Neural progenitor cell (in vitro differentiated cells): ENCODE results near the gene DRAXIN. TPM values are rescaled to one million over a fixed set of nuclear protein-coding genes. Genes with fewer than 3 reads are reported as not detected.

Experiments
- DNase-seq: peaks from one replicate; pipeline ENCODE4 v3.0.0-alpha.2; 2016; ENCODE audit warnings: low spot score
- H2AFZ ChIP-seq: fragments of 200-600 bp; sonication (generic); replicated peaks from 2 replicates; pipeline ENCODE4 v1.6.1; 2016; ENCODE audit warnings: antibody characterized with exemption
- H3F3A ChIP-seq: fragments of 200-600 bp; sonication (generic); 2 replicates; pipeline ENCODE4 v1.6.1; 2016; ENCODE audit warnings: antibody characterized with exemption, low read depth
- H3K27ac ChIP-seq: fragments of 200-600 bp; sonication (generic); 2 replicates; pipeline ENCODE4 v1.5.1; 2016; ENCODE audit warnings: mild to moderate bottlenecking
- H3K27me3 ChIP-seq: fragments of 200-600 bp; sonication (generic); 2 replicates; pipeline ENCODE4 v1.6.1; 2016; ENCODE audit warnings: mild to moderate bottlenecking, moderate library complexity
- H3K36me3 ChIP-seq: fragments of 200-600 bp; sonication (generic); 2 replicates; pipeline ENCODE4 v1.5.1; 2016
- H3K4me1 ChIP-seq: fragments of 200-600 bp; sonication (generic); 2 replicates; pipeline ENCODE4 v1.6.1; 2016; ENCODE audit warnings: mixed run types
- H3K4me2 ChIP-seq: fragments of 200-600 bp; sonication (generic); 2 replicates; pipeline ENCODE4 v1.6.1; 2016
- H3K4me3 ChIP-seq: fragments of 200-600 bp; sonication (generic); 2 replicates; pipeline ENCODE4 v1.5.1; 2016
- H3K79me2 ChIP-seq: fragments of 200-600 bp; sonication (generic); 2 replicates; pipeline ENCODE4 v1.6.1; 2016; ENCODE audit warnings: low read depth
- H3K9ac ChIP-seq: fragments of 200-600 bp; sonication (generic); 2 replicates; pipeline ENCODE4 v1.6.1; 2016
- H3K9me3 ChIP-seq: fragments of 200-600 bp; sonication (generic); 2 replicates; pipeline ENCODE4 v1.5.1; 2016; ENCODE audit warnings: low read depth
- H4K20me1 ChIP-seq: fragments of 200-600 bp; sonication (generic); 2 replicates; pipeline ENCODE4 v1.6.1; 2016; ENCODE audit warnings: low read depth
- H3K27ac Mint-ChIP-seq: 3 replicates; pipeline ENCODE4 v1.8.0; 2021; ENCODE audit warnings: mixed read lengths
- H3K27me3 Mint-ChIP-seq: 2 replicates; pipeline ENCODE4 v1.8.0; 2022; ENCODE audit warnings: low read depth, mild to moderate bottlenecking, inconsistent platforms, moderate library complexity, mixed read lengths; ENCODE audit not compliant: insufficient read depth
- H3K36me3 Mint-ChIP-seq: 3 replicates; pipeline ENCODE4 v1.8.0; 2021; ENCODE audit warnings: mixed read lengths
- H3K4me1 Mint-ChIP-seq: 3 replicates; pipeline ENCODE4 v1.8.0; 2021; ENCODE audit warnings: mixed read lengths
- H3K4me3 Mint-ChIP-seq: 3 replicates; pipeline ENCODE4 v1.8.0; 2021; ENCODE audit warnings: mild to moderate bottlenecking, moderate library complexity, mixed read lengths
- H3K9me3 Mint-ChIP-seq: 3 replicates; pipeline ENCODE4 v1.8.0; 2020; ENCODE audit warnings: mixed read lengths
- CTCF ChIP-seq: fragments of 200-600 bp; sonication (generic); IDR thresholded peaks from 2 replicates; pipeline ENCODE4 v1.5.1; 2017; ENCODE audit warnings: antibody characterized with exemption, mild to moderate bottlenecking
- EZH2 ChIP-seq: fragments of 200-600 bp; sonication (generic); IDR thresholded peaks from 2 replicates; pipeline ENCODE4 v1.6.1; 2017; ENCODE audit warnings: antibody characterized with exemption, mild to moderate bottlenecking, moderate library complexity
- EZH2phosphoT487 ChIP-seq: fragments of 200-600 bp; sonication (generic); IDR thresholded peaks from 2 replicates; pipeline ENCODE4 v1.6.1; 2017; ENCODE audit warnings: antibody characterized with exemption
- total RNA-seq: library from RNA; depleted of rRNA; stranded (reverse); fragments of >200 nt; gene quantifications from 2 replicates; pipeline ENCODE4 v1.2.3, GENCODE V29; 2015; ENCODE audit warnings: low replicate concordance

Gene DRAXIN
- total RNA-seq, 1 donor from 2014 or later, result 27.1 TPM

GRCh38 chr1:11671544-11672286 lies 19.8 kb upstream of the DRAXIN start:
- Histone ChIP-seq H3K4me1 (no peaks in the 10 kb centered on the region), H4K20me1 (peaks cover 9% of the 10 kb centered on the region), H3K9ac (no peak overlapping the region), H3K79me2 (no peaks in the 10 kb centered on the region), H3F3A (no peaks in the 10 kb centered on the region), H3K36me3 (no peaks in the 10 kb centered on the region), H2AFZ (no peak overlapping the region), H3K27me3 (no peaks in the 10 kb centered on the region), H3K4me2 (no peak overlapping the region), H3K9me3 (no peaks in the 10 kb centered on the region), H3K4me3 (no peak overlapping the region), H3K27ac (no peak overlapping the region)
- Mint-ChIP-seq H3K27ac (no peak overlapping the region), H3K27me3 (peaks cover 2% of the 10 kb centered on the region), H3K9me3 (no peaks in the 10 kb centered on the region), H3K4me3 (no peak overlapping the region), H3K36me3 (peaks cover 10% of the 10 kb centered on the region), H3K4me1 (peaks cover 5% of the 10 kb centered on the region)
- no peak for DNase-seq
- TF ChIP-seq EZH2, result no peak
- no peak for TF ChIP-seq EZH2phosphoT487
- no peak for TF ChIP-seq CTCF

- Histone ChIP-seq H3K4me2 (no peak overlapping the region), H3F3A (no peaks in the 10 kb centered on the region), H3K4me1 (no peaks in the 10 kb centered on the region), H3K27me3 (no peaks in the 10 kb centered on the region), H2AFZ (no peak overlapping the region), H3K27ac (no peak overlapping the region), H3K4me3 (no peak overlapping the region), H4K20me1 (peaks cover 19% of the 10 kb centered on the region), H3K36me3 (no peaks in the 10 kb centered on the region), H3K79me2 (peaks cover 6% of the 10 kb centered on the region), H3K9me3 (no peaks in the 10 kb centered on the region), H3K9ac (no peak overlapping the region)
- no peak overlapping the region for H3K4me3 Mint-ChIP-seq
- no peak for DNase-seq
- peaks cover 2% of the 10 kb centered on the region for H3K27me3 Mint-ChIP-seq
- no peak overlapping the region for H3K27ac Mint-ChIP-seq
- H3K4me1 Mint-ChIP-seq, result peaks cover 5% of the 10 kb centered on the region
- peaks cover 10% of the 10 kb centered on the region for H3K36me3 Mint-ChIP-seq
- TF ChIP-seq EZH2, result no peak
- TF ChIP-seq CTCF, result no peak
- no peak for TF ChIP-seq EZH2phosphoT487
- no peaks in the 10 kb centered on the region for H3K9me3 Mint-ChIP-seq
Measured at GRCh38 chr1:11673089-11673769, 18.3 kb upstream of the DRAXIN start.

- Mint-ChIP-seq H3K4me1 (peaks cover 4% of the 10 kb centered on the region), H3K27ac (no peak overlapping the region), H3K4me3 (no peak overlapping the region), H3K27me3 (peaks cover 2% of the 10 kb centered on the region), H3K9me3 (no peaks in the 10 kb centered on the region), H3K36me3 (peaks cover 12% of the 10 kb centered on the region)
- H2AFZ ChIP-seq, result no peak overlapping the region
- no peak overlapping the region for H3K4me2 ChIP-seq
- H3K27ac ChIP-seq, result no peak overlapping the region
- H3K4me1 ChIP-seq, result no peaks in the 10 kb centered on the region
- no peak overlapping the region for H3K4me3 ChIP-seq
- no peaks in the 10 kb centered on the region for H3K27me3 ChIP-seq
- H3F3A ChIP-seq, result peaks cover 3% of the 10 kb centered on the region
- no peak for TF ChIP-seq EZH2
- no peak for TF ChIP-seq EZH2phosphoT487
- no peak for TF ChIP-seq CTCF
- H3K36me3 ChIP-seq, result no peaks in the 10 kb centered on the region
- H3K9me3 ChIP-seq, result no peaks in the 10 kb centered on the region
- no peak overlapping the region for H3K9ac ChIP-seq
- H4K20me1 ChIP-seq, result peaks cover 29% of the 10 kb centered on the region
- DNase-seq, result no peak
- H3K79me2 ChIP-seq, result peaks cover 19% of the 10 kb centered on the region
Measured at GRCh38 chr1:11674488-11674887, 17.0 kb upstream of the DRAXIN start.
